Fibroblast of lung (primary cell): ENCODE data around the gene CLIP1. TPM values are rescaled to one million over a fixed set of nuclear protein-coding genes. Genes with fewer than 3 reads are reported as not detected.

Experiments used
- DNase-seq, 2 donors: peaks; one replicate each; pipeline versions ENCODE4 v3.0.0 to v3.0.0-alpha.2; 2010; ENCODE audit warnings: low read depth in 2 of 2
- H2AFZ ChIP-seq: 2 replicates; pipeline ENCODE4 v1.5.1; 2012; ENCODE audit warnings: low read length, control low read depth, inconsistent platforms
- H3K27ac ChIP-seq: 2 replicates; pipeline ENCODE4 v1.5.1; 2011; ENCODE audit warnings: low read length, control low read depth; ENCODE audit not compliant: insufficient read depth
- H3K27me3 ChIP-seq: 2 replicates; pipeline ENCODE4 v1.5.1; 2011; ENCODE audit warnings: mild to moderate bottlenecking, low read length; ENCODE audit not compliant: control insufficient read depth, insufficient read depth
- H3K36me3 ChIP-seq: 2 replicates; pipeline ENCODE4 v1.5.1; 2011; ENCODE audit warnings: low read length; ENCODE audit not compliant: control insufficient read depth, insufficient read depth
- H3K4me1 ChIP-seq: 2 replicates; pipeline ENCODE4 v1.5.1; 2011; ENCODE audit warnings: low read length; ENCODE audit not compliant: control insufficient read depth, insufficient read depth; ENCODE audit errors: extremely low read depth
- H3K4me2 ChIP-seq: 2 replicates; pipeline ENCODE4 v1.5.1; 2011; ENCODE audit warnings: low read length, control low read depth; ENCODE audit not compliant: insufficient read depth; ENCODE audit errors: extremely low read depth
- H3K4me3 ChIP-seq, 4 experiments: fragments of 200-600 bp in 1 of 4; sonication (generic) in 1 of 4; replicated peaks in 1 of 4; 2 replicates each; pipeline ENCODE4 v1.5.1; 2011 to 2016; ENCODE audit warnings: low read length in 4 of 4, low read depth in 3 of 4, mild to moderate bottlenecking in 3 of 4, control low read depth in 2 of 4, inconsistent platforms in 1 of 4, mixed read lengths in 1 of 4; ENCODE audit not compliant: insufficient read depth in 1 of 4; ENCODE audit errors: control extremely low read depth in 1 of 4
- H3K79me2 ChIP-seq: 2 replicates; pipeline ENCODE4 v1.5.1; 2012; ENCODE audit warnings: mild to moderate bottlenecking, low read length, inconsistent platforms; ENCODE audit not compliant: control insufficient read depth, insufficient read depth
- H3K9ac ChIP-seq: 2 replicates; pipeline ENCODE4 v1.5.1; 2011; ENCODE audit warnings: mild to moderate bottlenecking, low read length, control low read depth; ENCODE audit not compliant: insufficient read depth
- H3K9me3 ChIP-seq: 2 replicates; pipeline ENCODE4 v1.5.1; 2012; ENCODE audit warnings: low read depth, low read length; ENCODE audit not compliant: control insufficient read depth, insufficient read depth
- H4K20me1 ChIP-seq: 2 replicates; pipeline ENCODE4 v1.5.1; 2011; ENCODE audit warnings: low read length; ENCODE audit not compliant: control insufficient read depth, insufficient read depth; ENCODE audit errors: extremely low read depth
- CTCF ChIP-seq, 2 donors: IDR thresholded peaks in 1 of 2; conservative IDR thresholded peaks in 1 of 2; 1 replicate in 1 of 2; 2 replicates in 1 of 2; pipeline ENCODE4 v1.5.1; 2011 to 2012; ENCODE audit warnings: low read length in 2 of 2, control low read depth in 1 of 2, inconsistent platforms in 1 of 2, low read depth in 1 of 2, mild to moderate bottlenecking in 1 of 2
- EZH2 ChIP-seq: IDR thresholded peaks from 2 replicates; pipeline ENCODE4 v1.5.1; 2012; ENCODE audit warnings: low read length, control low read depth, mild to moderate bottlenecking; ENCODE audit errors: missing control alignments
- polyA plus RNA-seq, 2 donors: library from polyadenylated mRNA; depleted of rRNA in 1 of 2; stranded (reverse) in 1 of 2; unstranded in 1 of 2; fragments of >200 nt; gene quantifications; 2 replicates each; pipeline ENCODE4 v1.2.1, GENCODE V29; 2011 to 2012; ENCODE audit warnings: missing spikeins in 1 of 2
- total RNA-seq: library from RNA; depleted of rRNA; stranded (reverse); fragments of >200 nt; gene quantifications from 2 replicates; pipeline ENCODE4 v1.2.1, GENCODE V29; 2014

Gene CLIP1
- total and polyA plus RNA-seq, 2 donors (not counting 1 experiment from before 2014, with no cell fraction given) = 75.5 to 147 TPM

- H3K79me2 ChIP-seq = no peaks in the 10 kb centered on the region
- TF ChIP-seq CTCF (conservative IDR thresholded peaks at IDR 0.05 in 1 of 2, IDR thresholded peaks at IDR 0.05 in 1 of 2; ENCODE audit: low read depth in 1 of 2, low read length in 2 of 2) (peak; percentile 68 to 73), EZH2 (no peak)
- peaks cover 10% of the 10 kb centered on the region for H3K36me3 ChIP-seq
- no peaks in the 10 kb centered on the region for H3K27me3 ChIP-seq
- no peak overlapping the region for H3K27ac ChIP-seq
- DNase-seq = peak; percentile 23 to 46
- H4K20me1 ChIP-seq = no peaks in the 10 kb centered on the region
- no peak overlapping the region for H3K9ac ChIP-seq
- no peak overlapping the region for H3K4me2 ChIP-seq
- no peak overlapping the region for H3K4me3 ChIP-seq
- H3K9me3 ChIP-seq = no peaks in the 10 kb centered on the region
- no peaks in the 10 kb centered on the region for H3K4me1 ChIP-seq
- no peak overlapping the region for H2AFZ ChIP-seq
Observed at GRCh38 chr12:122336015-122336946, 86.2 kb downstream of the CLIP1 start.

GRCh38 chr12:122333142-122334087 is 89.1 kb downstream of the CLIP1 start:
- H3K27me3 ChIP-seq = no peaks in the 10 kb centered on the region
- H3K4me3 ChIP-seq = no peak overlapping the region
- TF ChIP-seq EZH2 = no peak
- no peak overlapping the region for H2AFZ ChIP-seq
- H3K36me3 ChIP-seq = peaks cover 13% of the 10 kb centered on the region
- H3K4me2 ChIP-seq = no peak overlapping the region
- DNase-seq = peak in 1 of 2 donors; percentile 75
- no peaks in the 10 kb centered on the region for H3K4me1 ChIP-seq
- no peaks in the 10 kb centered on the region for H4K20me1 ChIP-seq
- H3K79me2 ChIP-seq = no peaks in the 10 kb centered on the region
- no peak overlapping the region for H3K27ac ChIP-seq
- no peak overlapping the region for H3K9ac ChIP-seq
- H3K9me3 ChIP-seq = no peaks in the 10 kb centered on the region

GRCh38 chr12:122327494-122328385 is 94.7 kb downstream of the CLIP1 start:
- Histone ChIP-seq H3K79me2 (no peaks in the 10 kb centered on the region), H3K9ac (no peak overlapping the region), H3K4me1 (no peaks in the 10 kb centered on the region), H3K27me3 (no peaks in the 10 kb centered on the region), H3K9me3 (no peaks in the 10 kb centered on the region), H2AFZ (no peak overlapping the region), H3K4me2 (no peak overlapping the region), H3K27ac (no peak overlapping the region), H3K36me3 (peaks cover 11% of the 10 kb centered on the region), H3K4me3 (no peak overlapping the region), H4K20me1 (no peaks in the 10 kb centered on the region)
- TF ChIP-seq CTCF (conservative IDR thresholded peaks at IDR 0.05 in 1 of 2, IDR thresholded peaks at IDR 0.05 in 1 of 2; ENCODE audit: low read depth in 1 of 2, low read length in 2 of 2) (no peak), EZH2 (no peak)
- DNase-seq = no peak
